ENCODE data around the gene OCLN.
"Not testable (repeated sequence)": the region's sequence is repeated elsewhere in the genome, so short reads cannot be mapped to it uniquely, and the experiment has no call there.

The OCLN gene, protein sequence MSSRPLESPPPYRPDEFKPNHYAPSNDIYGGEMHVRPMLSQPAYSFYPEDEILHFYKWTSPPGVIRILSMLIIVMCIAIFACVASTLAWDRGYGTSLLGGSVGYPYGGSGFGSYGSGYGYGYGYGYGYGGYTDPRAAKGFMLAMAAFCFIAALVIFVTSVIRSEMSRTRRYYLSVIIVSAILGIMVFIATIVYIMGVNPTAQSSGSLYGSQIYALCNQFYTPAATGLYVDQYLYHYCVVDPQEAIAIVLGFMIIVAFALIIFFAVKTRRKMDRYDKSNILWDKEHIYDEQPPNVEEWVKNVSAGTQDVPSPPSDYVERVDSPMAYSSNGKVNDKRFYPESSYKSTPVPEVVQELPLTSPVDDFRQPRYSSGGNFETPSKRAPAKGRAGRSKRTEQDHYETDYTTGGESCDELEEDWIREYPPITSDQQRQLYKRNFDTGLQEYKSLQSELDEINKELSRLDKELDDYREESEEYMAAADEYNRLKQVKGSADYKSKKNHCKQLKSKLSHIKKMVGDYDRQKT

DNA sequence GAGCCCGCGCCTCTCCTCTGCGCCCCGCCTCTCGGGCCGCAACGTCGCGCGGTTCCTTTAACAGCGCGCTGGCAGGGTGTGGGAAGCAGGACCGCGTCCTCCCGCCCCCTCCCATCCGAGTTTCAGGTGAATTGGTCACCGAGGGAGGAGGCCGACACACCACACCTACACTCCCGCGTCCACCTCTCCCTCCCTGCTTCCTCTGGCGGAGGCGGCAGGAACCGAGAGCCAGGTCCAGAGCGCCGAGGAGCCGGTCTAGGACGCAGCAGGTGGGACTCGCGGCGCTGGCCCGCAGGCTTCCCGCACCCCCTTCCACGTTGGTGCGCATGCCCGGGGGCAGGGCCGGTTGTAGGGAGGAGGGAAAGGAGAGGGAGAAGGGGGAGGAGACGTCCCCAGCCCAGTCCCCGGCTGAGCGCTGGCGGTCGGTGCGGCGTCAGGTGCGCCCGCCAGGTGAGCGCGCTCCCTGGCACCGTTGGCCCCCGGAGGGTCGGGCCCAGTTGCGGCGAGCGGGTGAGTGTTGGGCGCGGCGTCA lies at the start of gene OCLN:
Gene OCLN (plus strand): TSS at position 400 of the 532 bp plus-strand sequence. CDS start 11,455 bp downstream, outside the sequence.
- intact Hi-C loops (cut with DNase I), result no loop called here
- peak in 22 of 42 donors; percentile 4 to 47 (median 17) for DNase-seq

DNA sequence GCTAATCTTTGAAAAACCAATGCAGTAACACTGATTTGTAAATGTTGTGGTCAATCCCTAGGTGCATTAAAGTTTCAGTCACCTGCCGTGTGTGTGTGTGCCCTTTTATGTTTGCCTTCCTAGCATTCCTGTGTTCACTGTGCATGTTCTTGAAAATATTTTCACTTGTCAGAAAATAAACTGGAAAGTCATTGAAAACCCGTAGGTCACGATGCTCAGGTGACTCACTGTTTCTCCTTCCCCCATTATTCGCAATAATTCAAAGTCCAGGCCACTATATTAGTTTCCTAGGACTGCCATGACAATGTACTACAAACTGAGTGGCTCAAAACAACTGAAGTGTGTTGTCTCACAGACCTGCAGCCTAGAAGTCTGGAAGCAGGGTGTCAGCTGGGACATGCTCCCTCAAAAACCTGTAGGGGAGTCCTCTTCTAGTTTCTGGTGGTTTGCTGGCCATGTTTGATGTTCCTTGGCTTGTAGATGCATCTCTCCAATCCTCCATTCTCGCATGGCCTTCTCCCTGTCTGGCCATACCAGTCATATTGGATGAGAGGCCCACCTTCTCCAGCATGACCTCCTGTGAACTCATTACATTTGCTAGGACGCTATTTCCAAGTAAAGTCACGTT lies 48.3 kb upstream of the OCLN start:
- intact Hi-C loops (cut with DNase I), result no loop called here
- DNase-seq, result no peak

DNA sequence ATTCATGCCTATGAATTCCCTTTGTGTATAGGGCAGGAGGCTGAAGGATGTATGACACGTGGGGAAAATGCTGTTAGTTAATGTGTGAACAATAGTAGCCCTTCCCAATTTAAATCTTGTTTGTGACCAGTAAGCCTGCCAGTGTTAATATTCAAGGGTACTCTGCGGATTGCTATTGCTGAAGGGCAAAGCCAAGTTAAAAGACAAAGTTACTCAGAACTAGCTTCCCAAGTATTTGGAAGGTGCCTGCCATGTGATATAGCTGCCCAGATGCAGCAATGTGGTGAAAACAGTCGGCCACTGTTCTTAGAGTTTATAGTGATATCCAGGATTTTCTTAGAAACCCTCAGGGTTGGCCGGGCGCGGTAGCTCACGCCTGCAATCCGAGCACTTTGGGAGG lies 43.1 kb upstream of the OCLN start:
- DNase-seq, result peak in 1 of 42 donors; percentile 5
- intact Hi-C loops (cut with DNase I), result no loop called here

DNA sequence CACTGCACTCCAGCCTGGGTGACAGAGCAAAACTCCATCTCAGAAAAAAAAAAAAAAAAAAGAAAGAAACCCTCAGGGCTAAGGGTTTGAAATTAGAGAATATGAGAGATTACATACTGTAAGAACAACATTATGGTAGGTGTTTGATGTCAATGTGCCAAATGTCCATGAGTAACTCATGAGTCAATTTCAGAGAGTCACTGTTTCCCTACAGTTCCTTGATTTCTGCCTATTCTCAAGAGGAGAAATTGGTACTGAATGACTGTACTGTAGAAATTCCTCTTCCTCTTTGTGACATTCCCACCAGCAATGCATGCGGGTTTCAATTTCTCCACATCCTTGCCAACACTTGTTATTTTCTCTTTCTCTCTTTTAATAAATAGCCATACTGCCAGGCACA lies 42.5 kb upstream of the OCLN start:
- intact Hi-C loops (cut with DNase I), result no loop called here
- DNase-seq, result no peak

DNA sequence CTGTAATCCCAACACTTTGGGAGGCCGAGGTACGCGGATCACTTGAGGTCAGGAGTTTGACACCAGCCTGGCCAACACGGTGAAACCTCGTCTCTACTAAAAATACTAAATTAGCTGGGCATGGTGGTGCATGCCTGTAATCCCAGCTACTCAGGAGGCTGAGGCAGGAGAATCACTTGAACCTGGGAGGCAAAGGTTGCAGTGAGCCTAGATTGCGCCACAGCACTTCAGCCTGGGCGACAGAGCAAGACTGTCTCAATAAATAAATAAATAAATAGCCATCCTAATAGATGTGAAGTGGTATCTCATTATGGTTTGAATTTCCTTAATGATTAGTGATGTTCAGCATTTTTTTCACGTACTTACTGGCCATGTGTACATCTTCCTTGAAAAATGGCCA lies 42.1 kb upstream of the OCLN start:
- intact Hi-C loops (cut with DNase I), result not testable (repeated sequence)
- DNase-seq, result peak in 1 of 42 donors; percentile 18

DNA sequence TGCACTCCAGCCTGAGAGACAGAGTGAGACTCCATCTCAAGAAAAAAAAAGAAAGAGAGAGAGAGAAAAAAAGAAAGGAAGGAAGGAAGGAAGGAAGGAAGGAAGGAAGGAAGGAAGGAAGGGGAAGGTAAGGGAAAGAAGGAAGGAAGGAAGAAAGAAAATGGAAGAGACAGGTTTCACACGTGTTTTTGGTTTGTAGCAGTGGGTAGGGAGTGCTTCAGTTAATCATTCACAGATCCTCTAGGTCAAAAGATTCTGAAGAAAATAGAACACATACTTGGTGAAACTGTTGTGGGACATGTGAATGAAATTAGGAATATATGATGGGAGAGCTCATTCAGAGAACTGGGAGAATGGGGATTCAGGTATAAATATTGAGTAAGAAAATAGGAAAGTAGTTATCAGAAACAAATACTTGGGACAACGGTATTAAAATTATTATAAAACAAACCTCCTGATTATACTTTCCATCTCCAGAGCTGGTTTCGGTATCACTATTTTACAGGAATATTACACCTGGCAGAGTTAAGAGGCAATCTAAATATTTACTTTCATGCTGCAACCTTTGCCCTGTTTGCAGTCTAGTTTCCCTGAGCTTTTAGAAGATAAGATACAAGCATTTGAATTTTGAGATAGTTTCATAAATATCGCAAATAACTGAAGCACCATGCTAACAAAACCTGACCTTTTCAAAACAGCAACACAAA lies 40.5 kb upstream of the OCLN start:
- intact Hi-C loops (cut with DNase I), result no loop called here
- DNase-seq, result no peak

DNA sequence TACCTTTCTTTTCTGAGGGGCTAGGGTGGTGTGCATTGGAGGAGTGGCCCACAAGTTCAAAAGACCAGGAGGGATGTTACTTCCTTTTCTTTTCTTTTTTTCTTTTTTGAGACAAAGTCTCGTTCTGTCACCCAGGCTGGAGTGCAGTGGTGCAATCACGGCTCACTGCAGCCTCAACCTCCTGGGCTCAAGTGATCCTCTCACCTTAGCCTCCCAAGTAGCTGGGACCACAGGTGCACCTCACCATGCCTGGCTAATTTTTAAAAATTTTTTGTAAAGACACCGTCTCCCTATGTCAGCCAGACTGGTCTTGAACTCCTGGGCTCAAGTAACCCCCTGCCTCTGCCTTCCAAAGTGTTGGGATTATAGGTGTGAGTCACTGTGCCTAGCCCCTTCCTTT lies 39.1 kb upstream of the OCLN start:
- intact Hi-C loops (cut with DNase I); DNase-seq: not testable (repeated sequence)

DNA sequence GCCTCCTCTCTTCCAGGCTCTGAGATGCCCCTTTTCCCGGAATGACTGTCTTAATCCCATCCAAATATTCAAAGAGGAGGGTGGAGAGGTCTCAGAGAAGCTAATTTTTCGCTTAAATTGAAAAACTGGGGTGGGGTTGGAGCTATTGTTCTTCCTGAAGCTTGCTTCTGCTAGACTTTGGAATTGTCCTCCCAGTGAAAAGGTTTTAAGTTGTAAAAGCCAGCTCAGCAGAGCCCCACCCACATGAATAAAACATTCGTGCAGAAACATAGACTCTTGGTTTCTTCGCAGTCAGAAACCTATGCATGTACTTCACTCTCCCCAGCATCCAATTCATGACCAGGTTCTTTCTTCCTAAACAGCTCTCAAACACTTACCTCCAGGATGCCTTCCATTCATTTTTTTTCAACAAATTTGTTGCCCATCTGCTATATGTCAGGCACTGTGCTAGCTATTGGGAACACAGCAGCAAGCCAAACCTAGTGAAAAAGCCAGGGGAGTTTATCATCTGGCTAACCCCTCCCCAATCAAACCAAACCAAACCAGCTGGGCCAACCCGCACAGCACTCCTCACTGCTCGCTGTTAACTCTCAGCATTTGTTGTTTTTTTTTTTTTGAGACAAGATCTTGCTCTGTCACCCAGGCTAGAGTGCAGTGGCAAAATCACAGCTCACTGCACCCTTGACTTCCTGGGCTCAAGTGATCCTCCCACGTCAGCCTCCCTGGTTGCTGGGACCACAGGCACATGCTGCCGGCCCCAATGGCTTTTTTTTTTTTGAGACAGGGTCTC lies 37.9 kb upstream of the OCLN start:
- intact Hi-C loops (cut with DNase I), result no loop called here
- DNase-seq, result no peak

DNA sequence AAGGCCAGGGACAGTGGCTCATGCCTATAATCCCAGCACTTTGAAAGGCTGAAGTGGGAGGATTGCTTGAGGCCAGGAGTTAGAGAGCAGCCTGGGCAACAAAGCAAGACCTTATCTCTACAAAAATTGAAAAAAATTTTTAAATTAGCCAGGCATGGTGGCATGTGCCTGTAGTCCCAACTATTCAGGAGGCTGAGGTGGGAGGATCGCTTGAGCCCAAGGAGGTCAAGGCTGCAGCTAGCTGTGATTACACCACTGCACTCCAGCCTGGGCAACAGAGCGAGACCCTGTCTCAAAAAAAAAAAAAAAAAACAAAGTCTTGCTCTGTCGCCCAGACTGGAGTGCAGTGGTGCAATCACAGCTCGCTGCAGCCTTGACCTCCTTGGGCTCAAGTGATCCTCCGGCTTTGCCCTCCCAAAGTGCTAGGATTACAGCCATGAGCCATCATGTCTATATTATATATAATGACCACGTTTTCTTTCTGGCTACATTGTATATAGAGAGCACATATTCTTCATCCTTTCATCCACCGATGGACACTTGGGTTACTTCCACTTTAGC lies 37.1 kb upstream of the OCLN start:
- DNase-seq; intact Hi-C loops (cut with DNase I): not testable (repeated sequence)

DNA sequence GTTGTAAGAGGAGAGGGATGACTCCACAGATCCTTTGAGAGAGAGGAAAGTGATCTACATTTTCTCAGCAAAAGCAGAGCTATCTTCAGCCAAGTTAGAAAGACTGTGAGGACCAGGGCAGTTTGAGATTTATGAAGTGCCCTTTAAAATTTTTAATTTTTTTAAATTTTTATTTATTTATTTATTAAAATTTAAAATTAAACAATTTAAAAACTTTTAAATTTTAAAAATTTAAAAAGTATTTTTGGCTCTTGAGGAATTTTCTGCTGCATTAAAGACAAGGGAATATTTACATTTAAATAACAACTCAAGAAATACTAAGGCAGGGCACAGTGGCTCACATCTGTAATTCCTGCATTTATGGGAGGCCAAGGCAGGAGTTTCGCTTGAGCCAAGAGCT lies 30.4 kb upstream of the OCLN start:
- no peak for DNase-seq
- intact Hi-C loops (cut with DNase I), result no loop called here

DNA sequence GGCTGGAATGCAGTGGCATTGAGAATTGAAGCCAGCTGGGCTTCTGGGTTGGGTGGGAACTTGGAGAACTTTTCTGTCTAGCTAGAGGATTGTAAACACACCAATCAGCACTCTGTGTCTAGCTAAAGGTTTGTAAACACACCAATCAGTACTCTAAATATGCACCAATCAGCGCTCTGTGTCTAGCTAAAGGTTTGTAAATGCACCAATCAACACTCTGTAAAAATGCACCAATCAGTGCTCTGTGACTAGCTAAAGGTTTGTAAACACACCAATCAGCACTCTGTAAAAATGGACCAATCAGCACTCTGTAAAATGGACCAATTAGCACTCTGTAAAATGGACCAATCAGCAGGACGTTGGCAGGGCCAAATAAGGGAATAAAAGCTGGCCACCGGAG lies 26.2 kb upstream of the OCLN start:
- DNase-seq; intact Hi-C loops (cut with DNase I): not testable (repeated sequence)

DNA sequence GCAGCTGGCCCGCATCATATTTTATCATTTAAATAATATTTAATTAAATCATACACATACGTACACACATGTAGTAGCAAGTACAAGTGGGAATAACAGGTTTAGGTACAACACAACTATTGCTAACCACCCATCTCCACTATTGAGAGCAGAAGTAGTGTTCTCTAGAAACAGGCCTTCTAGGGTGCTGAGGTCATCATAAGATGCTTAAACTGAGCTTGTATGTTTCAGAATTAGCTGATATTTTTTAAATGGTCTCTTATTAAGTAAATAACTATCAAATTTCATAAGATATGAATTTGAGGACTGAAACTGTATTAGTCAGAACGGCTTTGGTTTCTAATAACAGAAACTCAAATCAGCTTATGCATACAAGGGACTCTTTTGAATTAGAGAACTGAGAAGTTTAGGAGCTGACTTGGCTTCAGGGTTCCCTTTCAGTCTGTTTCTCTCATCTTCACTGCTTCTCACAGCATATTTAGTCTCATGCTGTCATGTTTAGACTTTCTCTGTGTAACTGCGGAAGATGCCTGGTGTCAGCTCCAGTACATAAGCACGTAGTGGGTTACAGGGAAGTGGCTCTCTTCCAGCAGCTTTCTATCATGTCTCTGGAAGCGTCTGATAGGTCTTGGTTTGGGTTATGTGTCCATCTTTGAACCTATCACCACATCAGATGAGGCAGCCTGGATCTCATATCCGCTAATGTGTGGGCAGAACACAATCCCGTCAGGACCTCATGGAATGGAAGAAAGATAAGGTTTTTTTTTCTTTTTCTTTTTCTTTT lies 25.0 kb upstream of the OCLN start:
- intact Hi-C loops (cut with DNase I), result no loop called here

DNA sequence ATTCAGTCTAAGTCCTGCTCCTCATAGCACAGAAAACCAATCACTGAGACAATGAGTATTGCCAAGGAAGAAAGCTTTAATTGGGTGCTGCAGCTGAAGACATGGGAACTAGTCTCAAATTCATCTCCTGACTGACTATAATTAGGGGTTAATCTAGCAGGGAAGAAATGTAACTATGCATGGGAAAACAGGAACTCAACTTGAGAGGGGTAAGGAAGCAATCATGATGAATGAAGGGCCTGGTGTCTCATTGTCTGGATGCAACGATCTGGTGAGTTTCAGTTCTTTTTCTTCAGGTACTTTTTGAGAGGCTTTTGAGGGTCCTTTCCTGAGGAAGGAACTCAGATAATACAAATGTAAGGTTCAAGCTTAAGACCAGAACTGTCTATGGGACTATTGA lies 24.0 kb upstream of the OCLN start:
- intact Hi-C loops (cut with DNase I), result no loop called here
- no peak for DNase-seq

More for the DNA sequence above, 25.0 kb upstream of the OCLN start:
- no peak for DNase-seq

DNA sequence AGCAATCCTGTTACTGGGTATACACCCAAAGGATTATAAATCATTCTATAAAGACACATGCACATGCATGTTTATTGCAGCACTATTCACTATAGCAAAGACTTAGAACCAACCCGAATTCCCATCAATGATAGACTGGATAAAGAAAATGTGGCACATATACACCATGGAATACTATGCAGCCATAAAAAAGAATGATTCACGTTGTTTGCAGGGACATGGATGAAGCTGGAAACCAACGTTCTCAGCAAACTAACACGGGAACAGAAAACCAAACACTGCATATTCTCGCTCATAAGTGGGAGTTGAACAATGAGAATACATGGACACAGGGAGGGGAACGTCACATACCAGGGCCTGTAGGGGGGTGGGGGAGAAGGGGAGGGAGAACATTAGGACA lies 21.1 kb upstream of the OCLN start:
- DNase-seq; intact Hi-C loops (cut with DNase I): not testable (repeated sequence)

DNA sequence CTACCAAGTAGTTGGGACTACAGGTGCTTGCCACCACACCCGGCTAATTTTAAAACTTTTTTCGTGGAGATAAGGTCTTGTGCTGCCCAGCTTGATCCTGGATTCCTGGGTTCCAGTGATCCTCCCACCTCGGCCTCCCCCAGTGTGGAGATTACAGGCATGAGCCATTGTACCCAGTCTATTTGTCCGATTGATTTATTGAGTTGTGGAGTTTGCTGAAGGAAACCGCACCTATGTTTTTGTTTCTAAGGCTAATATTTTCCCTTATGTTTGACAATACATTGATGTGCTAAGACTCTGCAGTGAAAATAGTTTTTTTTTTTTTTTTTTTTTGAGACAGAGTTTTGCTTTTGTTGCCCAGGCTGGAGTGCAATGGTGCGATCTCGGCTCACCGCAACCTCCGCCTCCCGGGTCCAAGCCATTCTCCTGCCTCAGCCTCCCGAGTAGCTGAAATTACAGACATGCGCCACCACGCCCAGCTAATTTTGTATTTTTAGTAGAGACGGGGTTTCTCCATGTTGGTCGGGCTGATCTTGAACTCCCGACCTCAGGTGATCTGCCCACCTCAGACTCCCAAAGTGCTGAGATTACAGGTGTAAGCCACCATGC lies 20.0 kb upstream of the OCLN start:
- peak in 1 of 42 donors; percentile 5 for DNase-seq
- intact Hi-C loops (cut with DNase I), result not testable (repeated sequence)

DNA sequence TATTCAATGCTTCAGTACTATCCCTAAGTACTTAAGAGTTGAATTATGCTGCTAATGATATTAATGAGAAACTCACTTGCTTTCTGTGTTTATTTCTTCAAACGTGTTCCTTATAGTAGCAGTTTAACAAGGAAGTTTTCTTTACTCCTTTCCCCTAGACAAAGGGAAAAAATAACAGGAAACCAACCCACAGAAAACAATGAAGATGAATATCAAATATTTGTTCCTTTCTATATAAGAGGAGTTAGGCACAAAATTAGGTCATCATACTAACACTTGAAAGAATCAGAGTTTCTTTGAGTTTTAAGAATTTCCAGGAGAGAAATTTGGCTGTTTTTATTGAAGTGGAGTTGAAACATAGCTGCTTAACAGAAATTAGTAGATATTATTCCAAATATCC lies 15.4 kb upstream of the OCLN start:
- intact Hi-C loops (cut with DNase I), result no loop called here
- DNase-seq, result no peak

DNA sequence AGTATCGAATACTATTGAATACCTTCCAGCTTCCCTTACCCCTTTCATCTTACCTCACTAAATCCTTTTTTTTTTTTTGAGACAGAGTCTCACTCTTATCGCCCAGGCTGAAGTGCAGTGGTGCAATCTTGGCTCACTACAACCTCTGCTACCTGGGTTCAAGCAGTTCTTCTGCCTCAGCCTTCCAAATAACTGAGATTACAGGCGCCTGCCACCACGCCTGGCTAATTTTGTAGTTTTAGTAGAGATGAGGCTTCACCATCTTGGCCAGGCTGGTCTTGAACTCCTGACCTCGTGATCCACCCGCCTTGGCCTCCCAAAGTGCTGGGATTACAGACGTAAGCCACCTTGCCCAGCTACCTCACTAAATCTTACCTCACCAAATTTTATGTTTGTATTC lies 14.3 kb upstream of the OCLN start:
- DNase-seq, result peak in 1 of 42 donors; percentile 5
- intact Hi-C loops (cut with DNase I), result not testable (repeated sequence)
